Stimulated activated CD4-positive, alpha-beta T cell treated with anti-CD3 and anti-CD28 coated beads, Interleukin-1b, Interleukin-23, amount 100 ng/mL, for 4 hours (primary cell): Measurements from ENCODE around the gene SAP30BP.

Experiments used
- DNase-seq, 2 donors: peaks; one replicate each; pipeline ENCODE4 v3.0.0-alpha.2; 2020; ENCODE audit warnings: low read depth in 2 of 2

SAP30BP gene

GRCh38 chr17:75647061-75647460, 20.1 kb upstream of the SAP30BP start:
- no peak for DNase-seq

GRCh38 chr17:75647921-75648320, 19.2 kb upstream of the SAP30BP start:
- no peak for DNase-seq

GRCh38 chr17:75649687-75650086, 17.5 kb upstream of the SAP30BP start:
- no peak for DNase-seq

GRCh38 chr17:75650874-75651273, 16.3 kb upstream of the SAP30BP start:
- DNase-seq: no peak

- DNase-seq: no peak
Observed at GRCh38 chr17:75652341-75652740, 14.8 kb upstream of the SAP30BP start.

- no peak for DNase-seq
Observed at GRCh38 chr17:75652934-75653549, 14.1 kb upstream of the SAP30BP start.

- DNase-seq: no peak
Observed at GRCh38 chr17:75654176-75654575, 13.0 kb upstream of the SAP30BP start.

- DNase-seq: no peak
Observed at GRCh38 chr17:75658237-75658636, 8.9 kb upstream of the SAP30BP start.

GRCh38 chr17:75661531-75661930, 5.6 kb upstream of the SAP30BP start:
- no peak for DNase-seq

- no peak for DNase-seq
Observed at GRCh38 chr17:75662511-75662910, 4.6 kb upstream of the SAP30BP start.

- no peak for DNase-seq
Observed at GRCh38 chr17:75664099-75664549, 3.0 kb upstream of the SAP30BP start.

- no peak for DNase-seq
Observed at GRCh38 chr17:75665981-75666380, 1.2 kb upstream of the SAP30BP start.

- DNase-seq: no peak
Observed at GRCh38 chr17:75667825-75668224, 687 bp downstream of the SAP30BP start.

GRCh38 chr17:75668489-75668888, 1.4 kb downstream of the SAP30BP start:
- no peak for DNase-seq

GRCh38 chr17:75670868-75671267, 3.7 kb downstream of the SAP30BP start:
- DNase-seq: no peak

- no peak for DNase-seq
Observed at GRCh38 chr17:75672011-75672410, 4.9 kb downstream of the SAP30BP start.

GRCh38 chr17:75673487-75673886, 6.3 kb downstream of the SAP30BP start:
- DNase-seq: no peak

GRCh38 chr17:75676461-75676860, 9.3 kb downstream of the SAP30BP start:
- DNase-seq: no peak

- no peak for DNase-seq
Observed at GRCh38 chr17:75679706-75680211, 12.6 kb downstream of the SAP30BP start.

- DNase-seq: no peak
Observed at GRCh38 chr17:75680431-75680830, 13.3 kb downstream of the SAP30BP start.

GRCh38 chr17:75681289-75681688, 14.2 kb downstream of the SAP30BP start:
- DNase-seq: no peak

- DNase-seq: no peak
Observed at GRCh38 chr17:75683583-75683982, 16.4 kb downstream of the SAP30BP start.

GRCh38 chr17:75684249-75684648, 17.1 kb downstream of the SAP30BP start:
- no peak for DNase-seq

- no peak for DNase-seq
Observed at GRCh38 chr17:75684924-75685323, 17.8 kb downstream of the SAP30BP start.
